ENCODE measurements around the gene HCRTR1. TPM values are rescaled to one million over a fixed set of nuclear protein-coding genes. Genes with fewer than 3 reads are reported as not detected.
A peak's percentile ranks its signal among the peaks of the same experiment; 100 is the strongest.

Gene HCRTR1
- total and polyA plus RNA-seq, 4 donors: 0.18 to 0.42 TPM; not detected in 2

DNA sequence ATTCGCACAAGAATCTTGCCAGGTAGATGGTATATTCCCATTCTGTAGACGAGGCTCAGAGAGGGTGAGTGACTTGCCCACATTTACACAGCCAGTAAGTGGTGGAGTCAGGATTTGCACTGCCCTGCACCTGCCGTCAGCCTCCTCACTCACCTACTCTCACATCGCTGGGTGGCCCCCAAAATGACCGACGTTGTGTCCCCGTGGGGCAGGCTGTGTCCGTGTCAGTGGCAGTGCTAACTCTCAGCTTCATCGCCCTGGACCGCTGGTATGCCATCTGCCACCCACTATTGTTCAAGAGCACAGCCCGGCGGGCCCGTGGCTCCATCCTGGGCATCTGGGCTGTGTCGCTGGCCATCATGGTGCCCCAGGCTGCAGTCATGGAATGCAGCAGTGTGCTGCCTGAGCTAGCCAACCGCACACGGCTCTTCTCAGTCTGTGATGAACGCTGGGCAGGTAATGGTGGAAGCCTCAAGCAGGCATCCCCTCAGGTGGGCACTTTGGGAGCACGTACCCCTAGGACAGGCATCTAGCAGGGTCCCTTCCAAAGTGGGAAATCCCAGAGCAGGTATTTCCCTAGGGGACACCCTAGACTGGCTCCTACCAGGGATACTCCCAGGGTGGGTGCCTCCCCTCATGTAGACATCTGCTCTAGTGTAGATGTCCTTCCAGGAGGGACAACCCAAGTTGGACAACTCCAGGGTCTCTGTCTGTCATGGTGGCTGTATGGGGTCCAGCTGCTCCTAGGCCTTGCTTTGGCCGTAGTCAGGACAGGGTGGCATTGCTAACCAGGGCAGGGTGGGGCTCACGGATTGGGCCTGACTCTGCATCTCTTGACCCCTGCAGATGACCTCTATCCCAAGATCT is 3.4 kb downstream of the HCRTR1 start:
- Histone ChIP-seq H3K27me3 (ENCODE audit: control insufficient read depth in 1 of 2, insufficient read depth in 2 of 2, low read length in 1 of 2) (no peaks in the 10 kb centered on the region), H3K4me3 (ENCODE audit: low read length in 2 of 2) (no peak overlapping the region), H3K27ac (ENCODE audit: low read depth in 1 of 2, low read length in 2 of 2) (no peak overlapping the region), H3K36me3 (ENCODE audit: control insufficient read depth in 1 of 2, insufficient read depth in 2 of 2, low read length in 1 of 2) (no peaks in the 10 kb centered on the region), H3K4me1 (ENCODE audit: control insufficient read depth in 1 of 2, insufficient read depth in 2 of 2, low read length in 2 of 2) (peaks cover 0 to 2% of the 10 kb centered on the region in 2 donors), H3K9me3 (ENCODE audit: control insufficient read depth, low read length) (no peaks in the 10 kb centered on the region)
- 96 to 97% methylated on average over 20 of the region's 20 CpGs for WGBS, 2 donors
- intact Hi-C loops (cut with DNase I): no loop called here
- no peak for DNase-seq
- ATAC-seq (ENCODE audit: low FRiP score): no peak

- H3K27me3 ChIP-seq (ENCODE audit: control insufficient read depth in 1 of 2, insufficient read depth in 2 of 2, low read length in 1 of 2): no peaks in the 10 kb centered on the region
- 62 to 75% methylated on average over 5 of the region's 5 CpGs for WGBS, 2 donors
- H3K27ac ChIP-seq (ENCODE audit: low read depth in 1 of 2, low read length in 2 of 2): no peak overlapping the region
- DNase-seq: no peak
- H3K4me3 ChIP-seq (ENCODE audit: low read length in 2 of 2): no peak overlapping the region
- intact Hi-C loops (cut with DNase I): no loop called here
- H3K4me1 ChIP-seq (ENCODE audit: control insufficient read depth in 1 of 2, insufficient read depth in 2 of 2, low read length in 2 of 2): peaks cover 0 to 2% of the 10 kb centered on the region in 2 donors
- no peaks in the 10 kb centered on the region for H3K9me3 ChIP-seq (ENCODE audit: control insufficient read depth, low read length)
- no peaks in the 10 kb centered on the region for H3K36me3 ChIP-seq (ENCODE audit: control insufficient read depth in 1 of 2, insufficient read depth in 2 of 2, low read length in 1 of 2)
- ATAC-seq (ENCODE audit: low FRiP score): no peak
Measured at GRCh38 chr1:31621498-31621820, 4.0 kb downstream of the HCRTR1 start.

DNA sequence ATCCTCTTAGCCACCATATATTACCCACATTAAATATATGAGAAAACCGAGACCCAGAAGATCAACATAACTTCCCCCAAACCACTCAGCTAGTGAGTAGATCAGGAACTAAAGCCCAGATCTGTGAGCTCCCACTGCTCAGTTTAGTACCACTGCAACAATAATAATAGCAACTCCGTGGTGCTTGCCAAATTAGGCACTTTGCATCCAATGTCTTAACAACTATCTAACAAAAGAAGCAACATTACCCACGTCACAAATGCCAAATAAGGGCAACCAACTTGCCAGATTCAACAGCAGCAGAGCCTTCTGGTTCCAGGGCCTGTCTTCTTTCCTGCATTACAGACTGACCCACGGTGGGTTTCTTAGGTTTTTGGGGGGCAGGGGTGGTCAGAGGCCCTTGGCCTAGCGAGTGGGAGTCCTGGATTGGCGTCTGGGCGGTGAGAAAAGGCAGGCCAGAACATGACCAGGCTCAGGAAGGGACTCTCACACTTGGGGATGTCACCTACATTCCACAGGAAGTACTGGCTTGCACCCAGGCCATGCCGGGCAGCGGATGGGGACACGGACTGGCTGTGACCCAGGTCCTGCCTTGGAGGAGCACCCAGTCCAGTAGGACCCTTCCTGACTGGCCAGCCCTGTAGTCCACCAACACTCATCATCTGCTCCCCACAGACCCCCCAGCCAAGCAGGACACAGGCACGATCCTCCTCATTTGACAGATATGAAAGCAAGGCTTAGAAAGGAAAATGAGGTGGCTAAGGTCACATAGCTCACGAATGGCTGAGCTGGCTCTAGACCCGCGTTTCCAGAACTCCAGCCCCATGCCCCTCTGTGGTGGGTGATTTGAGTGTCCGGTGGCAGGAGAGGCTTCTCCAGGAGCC is 4.6 kb downstream of the HCRTR1 start:
- no peak for ATAC-seq (ENCODE audit: low FRiP score)

DNA sequence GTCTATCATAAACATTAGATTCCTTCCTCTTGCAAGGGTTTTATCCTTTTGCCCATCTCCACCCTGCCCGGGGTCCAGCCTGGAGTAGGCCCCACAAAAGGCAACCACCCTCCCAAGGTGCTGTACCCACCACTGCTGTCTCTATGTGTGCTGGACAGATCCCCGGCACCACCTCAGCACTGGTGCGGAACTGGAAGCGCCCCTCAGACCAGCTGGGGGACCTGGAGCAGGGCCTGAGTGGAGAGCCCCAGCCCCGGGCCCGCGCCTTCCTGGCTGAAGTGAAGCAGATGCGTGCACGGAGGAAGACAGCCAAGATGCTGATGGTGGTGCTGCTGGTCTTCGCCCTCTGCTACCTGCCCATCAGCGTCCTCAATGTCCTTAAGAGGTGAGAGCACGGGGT is 5.9 kb downstream of the HCRTR1 start:
- WGBS, 2 donors: 97% methylated on average over 12 of the region's 12 CpGs
- H3K27ac ChIP-seq (ENCODE audit: low read depth in 1 of 2, low read length in 2 of 2): no peak overlapping the region

More for the DNA sequence above, 4.6 kb downstream of the HCRTR1 start:
- intact Hi-C loops (cut with DNase I): no loop called here
- no peak overlapping the region for H3K27ac ChIP-seq (ENCODE audit: low read depth in 1 of 2, low read length in 2 of 2)
- H3K36me3 ChIP-seq (ENCODE audit: control insufficient read depth in 1 of 2, insufficient read depth in 2 of 2, low read length in 1 of 2): no peaks in the 10 kb centered on the region
- DNase-seq: no peak
- no peaks in the 10 kb centered on the region for H3K27me3 ChIP-seq (ENCODE audit: control insufficient read depth in 1 of 2, insufficient read depth in 2 of 2, low read length in 1 of 2)
- no peak overlapping the region for H3K4me3 ChIP-seq (ENCODE audit: low read length in 2 of 2)
- WGBS, 2 donors: 35 to 41% methylated on average over 15 of the region's 15 CpGs
- H3K9me3 ChIP-seq (ENCODE audit: control insufficient read depth, low read length): no peaks in the 10 kb centered on the region
- H3K4me1 ChIP-seq (ENCODE audit: control insufficient read depth in 1 of 2, insufficient read depth in 2 of 2, low read length in 2 of 2): peaks cover 0 to 2% of the 10 kb centered on the region in 2 donors

DNA sequence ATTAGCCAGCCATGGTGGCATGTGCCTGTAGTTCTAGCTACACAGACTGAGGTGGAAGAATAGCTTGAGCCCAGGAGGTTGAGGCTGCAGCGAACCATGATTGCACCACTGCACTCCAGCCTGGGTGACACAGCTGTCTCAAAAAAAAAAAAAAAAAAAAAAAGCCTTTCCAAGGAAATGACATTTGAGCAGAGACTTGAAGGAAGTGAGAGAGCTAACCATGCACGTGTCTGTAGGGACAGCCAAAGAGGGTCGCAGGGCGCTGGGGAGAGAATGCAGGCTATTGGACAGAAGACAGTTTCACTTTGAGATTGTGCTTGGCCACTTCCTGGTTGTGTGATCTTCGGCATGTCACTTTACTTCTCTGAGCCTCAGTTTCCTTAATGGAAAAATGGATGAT is 6.8 kb downstream of the HCRTR1 start:
- DNase-seq: no peak
- no peak overlapping the region for H3K4me3 ChIP-seq (ENCODE audit: low read length in 2 of 2)
- 85 to 87% methylated on average over 5 of the region's 5 CpGs for WGBS, 2 donors

More for the DNA sequence above, 5.9 kb downstream of the HCRTR1 start:
- intact Hi-C loops (cut with DNase I): no loop called here
- H3K4me3 ChIP-seq (ENCODE audit: low read length in 2 of 2): no peak overlapping the region
- ATAC-seq (ENCODE audit: low FRiP score) (no peak), DNase-seq (no peak)
- peaks cover 0 to 2% of the 10 kb centered on the region in 2 donors for H3K4me1 ChIP-seq (ENCODE audit: control insufficient read depth in 1 of 2, insufficient read depth in 2 of 2, low read length in 2 of 2)
- H3K9me3 ChIP-seq (ENCODE audit: control insufficient read depth, low read length): no peaks in the 10 kb centered on the region
- H3K36me3 ChIP-seq (ENCODE audit: control insufficient read depth in 1 of 2, insufficient read depth in 2 of 2, low read length in 1 of 2): no peaks in the 10 kb centered on the region
- H3K27me3 ChIP-seq (ENCODE audit: control insufficient read depth in 1 of 2, insufficient read depth in 2 of 2, low read length in 1 of 2): no peaks in the 10 kb centered on the region

GRCh38 chr1:31624731-31625514 is 7.4 kb downstream of the HCRTR1 start:
- no peak for DNase-seq

More for the DNA sequence above, 6.8 kb downstream of the HCRTR1 start:
- Histone ChIP-seq H3K36me3 (ENCODE audit: control insufficient read depth in 1 of 2, insufficient read depth in 2 of 2, low read length in 1 of 2) (no peaks in the 10 kb centered on the region), H3K27me3 (ENCODE audit: control insufficient read depth in 1 of 2, insufficient read depth in 2 of 2, low read length in 1 of 2) (no peaks in the 10 kb centered on the region), H3K4me1 (ENCODE audit: control insufficient read depth in 1 of 2, insufficient read depth in 2 of 2, low read length in 2 of 2) (peaks cover 0 to 2% of the 10 kb centered on the region in 2 donors), H3K9me3 (ENCODE audit: control insufficient read depth, low read length) (no peaks in the 10 kb centered on the region), H3K27ac (ENCODE audit: low read depth in 1 of 2, low read length in 2 of 2) (no peak overlapping the region)
- no peak for ATAC-seq (ENCODE audit: low FRiP score)
- intact Hi-C loops (cut with DNase I): no loop called here

DNA sequence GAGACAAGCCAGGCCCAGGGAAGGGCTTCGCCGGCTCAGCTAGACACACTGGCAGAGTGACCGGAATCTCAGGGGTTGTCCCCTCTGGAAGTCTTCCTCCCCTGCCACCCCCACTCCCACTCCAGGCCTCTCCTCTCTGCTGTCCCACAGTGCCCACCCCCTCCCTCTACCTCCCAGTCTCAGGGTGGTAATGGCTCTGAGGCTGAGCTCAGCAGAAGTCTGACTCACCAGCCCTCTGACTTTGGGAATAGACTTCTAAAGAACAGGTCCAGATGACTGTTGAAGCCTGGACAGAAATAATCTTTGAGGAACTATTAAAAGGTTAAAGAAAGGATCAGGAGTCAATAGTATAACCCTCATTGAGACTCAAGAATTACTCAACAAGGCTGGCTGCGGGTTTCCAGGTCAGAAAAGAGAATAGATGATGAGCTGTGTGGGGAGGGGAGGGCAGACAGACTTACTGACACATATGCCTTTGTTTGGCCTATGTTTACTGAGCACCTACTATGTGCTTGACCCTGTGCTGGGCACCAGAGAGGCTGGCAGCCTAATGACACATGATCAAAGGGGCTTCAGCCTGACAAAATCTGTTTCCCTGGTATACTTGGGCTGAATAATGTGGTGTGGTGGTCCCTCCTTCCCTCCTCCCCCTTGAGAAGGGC is 8.2 kb downstream of the HCRTR1 start:
- Histone ChIP-seq H3K4me1 (ENCODE audit: control insufficient read depth in 1 of 2, insufficient read depth in 2 of 2, low read length in 2 of 2) (peaks cover 0 to 2% of the 10 kb centered on the region in 2 donors), H3K27me3 (ENCODE audit: control insufficient read depth in 1 of 2, insufficient read depth in 2 of 2, low read length in 1 of 2) (no peaks in the 10 kb centered on the region), H3K9me3 (ENCODE audit: control insufficient read depth, low read length) (no peaks in the 10 kb centered on the region), H3K36me3 (ENCODE audit: control insufficient read depth in 1 of 2, insufficient read depth in 2 of 2, low read length in 1 of 2) (no peaks in the 10 kb centered on the region), H3K4me3 (ENCODE audit: low read length in 2 of 2) (no peak overlapping the region), H3K27ac (ENCODE audit: low read depth in 1 of 2, low read length in 2 of 2) (peak overlapping the region; percentile 3 to 100)
- DNase-seq: no peak
- intact Hi-C loops (cut with DNase I): no loop called here
- no peak for ATAC-seq (ENCODE audit: low FRiP score)
- WGBS, 2 donors: 54 to 62% methylated on average over 4 of the region's 4 CpGs

More at GRCh38 chr1:31624731-31625514, 7.4 kb downstream of the HCRTR1 start:
- no peak overlapping the region for H3K4me3 ChIP-seq (ENCODE audit: low read length in 2 of 2)
- H3K9me3 ChIP-seq (ENCODE audit: control insufficient read depth, low read length): no peaks in the 10 kb centered on the region
- intact Hi-C loops (cut with DNase I): no loop called here
- peaks cover 0 to 2% of the 10 kb centered on the region in 2 donors for H3K4me1 ChIP-seq (ENCODE audit: control insufficient read depth in 1 of 2, insufficient read depth in 2 of 2, low read length in 2 of 2)
- ATAC-seq (ENCODE audit: low FRiP score): no peak
- H3K27ac ChIP-seq (ENCODE audit: low read depth in 1 of 2, low read length in 2 of 2): peak overlapping the region in 1 of 2 donors; percentile 63
- 89% methylated on average over 16 of the region's 16 CpGs for WGBS, 2 donors
- H3K27me3 ChIP-seq (ENCODE audit: control insufficient read depth in 1 of 2, insufficient read depth in 2 of 2, low read length in 1 of 2): no peaks in the 10 kb centered on the region
- no peaks in the 10 kb centered on the region for H3K36me3 ChIP-seq (ENCODE audit: control insufficient read depth in 1 of 2, insufficient read depth in 2 of 2, low read length in 1 of 2)

All from aorta (tissue), 5 donors.